ENCODE results near the gene KIFBP. TPM values are rescaled to one million over a fixed set of nuclear protein-coding genes. Genes with fewer than 3 reads are reported as not detected.
A peak's percentile ranks its signal among the peaks of the same experiment; 100 is the strongest.
"Not testable (repeated sequence)": the region's sequence is repeated elsewhere in the genome, so short reads cannot be mapped to it uniquely, and the experiment has no call there.

The KIFBP gene
- 10 to 100 TPM; 42.3 to 67.9 (median 53.2) TPM for total RNA-seq
- polyA plus RNA-seq: 10 to 100 TPM; 16.7 to 37.9 TPM
- long read RNA-seq, donor 1, transcript KIF1BP-201 (7 exons, 2,544 nt): major isoform, 76 of 80 reads
- long read RNA-seq, donor 1, partial matches to known transcripts: 0 of 80 reads
- long read RNA-seq, donor 1, other reads (novel, unspliced or antisense): 2 of 80 reads
- long read RNA-seq, donor 2, transcript KIF1BP-201 (7 exons, 2,544 nt): major isoform, 91 of 98 reads
- long read RNA-seq, donor 2, partial matches to known transcripts: 3 of 98 reads
- long read RNA-seq, donor 2, other reads (novel, unspliced or antisense): 2 of 98 reads
- long read RNA-seq, donor 3, transcript KIF1BP-201 (7 exons, 2,544 nt): major isoform, 212 of 218 reads
- long read RNA-seq, donor 3, partial matches to known transcripts: 2 of 218 reads
- long read RNA-seq, donor 3, other reads (novel, unspliced or antisense): 4 of 218 reads

- peak; percentile 95 to 98 (median 97) for ATAC-seq
- H3K27me3 ChIP-seq: no peaks in the 10 kb centered on the region
- H3K27ac ChIP-seq: peak within 1 kb of the TSS; percentile 77 to 93 (median 89)
- intact Hi-C loops (cut with DNase I): loop anchor here in 2 of 10 donors (5.0 kb wide), 2 partner anchors 104 to 419 kb away; no protein-coding TSS in a partner anchor
- H3K4me3 ChIP-seq: peak within 1 kb of the TSS; percentile 76 to 98 (median 93)
- TF ChIP-seq CTCF (IDR thresholded peaks at IDR 0.05): peak in 8 of 9 donors; percentile 28 to 87 (median 59)
- H3K36me3 ChIP-seq: peaks cover 0 to 34% (median 14%) of the 10 kb centered on the region in 9 donors
- H3K4me1 ChIP-seq: peaks cover 5 to 52% (median 48%) of the 10 kb centered on the region in 9 donors
- DNase-seq: peak; percentile 84 to 96
- H3K9me3 ChIP-seq: no peaks in the 10 kb centered on the region
- WGBS, 2 donors: 0% methylated on average over 60 to 62 of the region's 62 CpGs
Observed at GRCh38 chr10:68988530-68989316, at the start of gene KIFBP. Gene KIFBP, plus strand, starts transcription at chr10:68988803. Its CDS starts 30 bp downstream, at chr10:68988833.

GRCh38 chr10:68938884-68939283 lies 49.7 kb upstream of the KIFBP start:
- Histone ChIP-seq H3K4me3 (no peak overlapping the region), H3K36me3 (peaks cover 0 to 100% (median 47%) of the 10 kb centered on the region in 9 donors), H3K27ac (no peak overlapping the region), H3K4me1 (no peaks in the 10 kb centered on the region), H3K9me3 (no peaks in the 10 kb centered on the region), H3K27me3 (no peaks in the 10 kb centered on the region)
- WGBS, 2 donors: 95 to 96% methylated on average over 2 of the region's 2 CpGs
- DNase-seq (no peak), ATAC-seq (no peak)
- intact Hi-C loops (cut with DNase I): no loop called here
- TF ChIP-seq CTCF (IDR thresholded peaks at IDR 0.05): no peak

- H3K4me1 ChIP-seq; intact Hi-C loops (cut with DNase I); H3K4me3 ChIP-seq; ATAC-seq; H3K9me3 ChIP-seq; H3K27me3 ChIP-seq; DNase-seq; H3K27ac ChIP-seq: not testable (repeated sequence)
- H3K36me3 ChIP-seq: peaks cover 0 to 100% (median 58%) of the 10 kb centered on the region in 9 donors
Observed at GRCh38 chr10:68940917-68941316, 47.7 kb upstream of the KIFBP start.

- WGBS, 2 donors: 93 to 97% methylated on average over 3 of the region's 3 CpGs
- intact Hi-C loops (cut with DNase I): no loop called here
- Histone ChIP-seq H3K36me3 (peaks cover 0 to 70% (median 38%) of the 10 kb centered on the region in 9 donors), H3K27me3 (no peaks in the 10 kb centered on the region), H3K4me1 (peaks cover 3 to 8% (median 6%) of the 10 kb centered on the region in 9 donors), H3K27ac (no peak overlapping the region), H3K4me3 (no peak overlapping the region), H3K9me3 (no peaks in the 10 kb centered on the region)
- TF ChIP-seq CTCF (IDR thresholded peaks at IDR 0.05): no peak
- ATAC-seq (no peak), DNase-seq (no peak)
Observed at GRCh38 chr10:68950598-68950997, 38.0 kb upstream of the KIFBP start.
